HCT116 (cell line): Measurements from ENCODE around the gene KCNAB3.
A peak's percentile ranks its signal among the peaks of the same experiment; 100 is the strongest.

Experiments used
- ELF1 ChIP-seq: IDR thresholded peaks from 2 replicates; pipeline ENCODE4 v1.6.1; 2012; ENCODE audit warnings: low read depth, borderline replicate concordance
- EZH2 ChIP-seq: fragments of 200-600 bp; sonication (generic); IDR thresholded peaks from 2 replicates; pipeline ENCODE4 v1.6.1; 2017; ENCODE audit warnings: antibody characterized with exemption, mixed run types
- FOSL1 ChIP-seq: IDR thresholded peaks from 2 replicates; pipeline ENCODE4 v1.6.1; 2012; ENCODE audit warnings: low read depth
- POLR2A ChIP-seq: IDR thresholded peaks from 2 replicates; pipeline ENCODE4 v1.7.0; 2011; ENCODE audit warnings: borderline replicate concordance; ENCODE audit not compliant: insufficient read depth, insufficient read length; ENCODE audit errors: extremely low read depth
- POLR2AphosphoS5 ChIP-seq: IDR thresholded peaks from 2 replicates; pipeline ENCODE4 v1.6.1; 2011; ENCODE audit warnings: mild to moderate bottlenecking, low read depth, low read length, moderate library complexity
- RAD21 ChIP-seq: IDR thresholded peaks from 2 replicates; pipeline ENCODE4 v1.6.1; 2012; ENCODE audit warnings: low read depth, mild to moderate bottlenecking
- REST ChIP-seq: IDR thresholded peaks from 2 replicates; pipeline ENCODE4 v1.6.1; 2012; ENCODE audit warnings: low read depth
- SIN3A ChIP-seq: IDR thresholded peaks from 2 replicates; pipeline ENCODE4 v1.6.1; 2012; ENCODE audit warnings: low read depth
- YY1 ChIP-seq: IDR thresholded peaks from 2 replicates; pipeline ENCODE4 v1.6.1; 2011; ENCODE audit warnings: low read length, low read depth, moderate library complexity, mild to moderate bottlenecking; ENCODE audit not compliant: insufficient replicate concordance; ENCODE audit errors: extremely low read depth
- TF ChIP-seq, protein P1 (sequence below), 3 experiments: fragments of 200-600 bp in 1 of 3; sonication (generic) in 1 of 3; IDR thresholded peaks in 2 of 3; conservative IDR thresholded peaks in 1 of 3; 2 replicates each; pipeline ENCODE4 v1.5.1; 2012 to 2017; ENCODE audit warnings: low read depth in 2 of 3, low read length in 2 of 3, antibody characterized with exemption in 1 of 3, borderline replicate concordance in 1 of 3, control low read depth in 1 of 3, mild to moderate bottlenecking in 1 of 3, mixed read lengths in 1 of 3, mixed run types in 1 of 3, moderate library complexity in 1 of 3; ENCODE audit not compliant: insufficient read depth in 1 of 3
- TF ChIP-seq, protein P2 (sequence below): IDR thresholded peaks from 2 replicates; pipeline ENCODE4 v1.6.1; 2012

GRCh38 chr17:7897773-7898172 is 31.9 kb downstream of the KCNAB3 start:
- no peak for TF ChIP-seq REST
- no peak for TF ChIP-seq POLR2A
- TF ChIP-seq, protein P1, sequence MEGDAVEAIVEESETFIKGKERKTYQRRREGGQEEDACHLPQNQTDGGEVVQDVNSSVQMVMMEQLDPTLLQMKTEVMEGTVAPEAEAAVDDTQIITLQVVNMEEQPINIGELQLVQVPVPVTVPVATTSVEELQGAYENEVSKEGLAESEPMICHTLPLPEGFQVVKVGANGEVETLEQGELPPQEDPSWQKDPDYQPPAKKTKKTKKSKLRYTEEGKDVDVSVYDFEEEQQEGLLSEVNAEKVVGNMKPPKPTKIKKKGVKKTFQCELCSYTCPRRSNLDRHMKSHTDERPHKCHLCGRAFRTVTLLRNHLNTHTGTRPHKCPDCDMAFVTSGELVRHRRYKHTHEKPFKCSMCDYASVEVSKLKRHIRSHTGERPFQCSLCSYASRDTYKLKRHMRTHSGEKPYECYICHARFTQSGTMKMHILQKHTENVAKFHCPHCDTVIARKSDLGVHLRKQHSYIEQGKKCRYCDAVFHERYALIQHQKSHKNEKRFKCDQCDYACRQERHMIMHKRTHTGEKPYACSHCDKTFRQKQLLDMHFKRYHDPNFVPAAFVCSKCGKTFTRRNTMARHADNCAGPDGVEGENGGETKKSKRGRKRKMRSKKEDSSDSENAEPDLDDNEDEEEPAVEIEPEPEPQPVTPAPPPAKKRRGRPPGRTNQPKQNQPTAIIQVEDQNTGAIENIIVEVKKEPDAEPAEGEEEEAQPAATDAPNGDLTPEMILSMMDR (IDR thresholded peaks at IDR 0.05 in 2 of 3, conservative IDR thresholded peaks at IDR 0.05 in 1 of 3; ENCODE audit: borderline replicate concordance in 1 of 3, insufficient read depth in 1 of 3, low read depth in 2 of 3, low read length in 2 of 3), result peak; percentile 34 to 69 (median 59); a peak in 4 of 6 replicates
- TF ChIP-seq FOSL1, result no peak
- TF ChIP-seq POLR2AphosphoS5, result no peak
- no peak for TF ChIP-seq ELF1
- no peak for TF ChIP-seq YY1
- TF ChIP-seq, protein P2, sequence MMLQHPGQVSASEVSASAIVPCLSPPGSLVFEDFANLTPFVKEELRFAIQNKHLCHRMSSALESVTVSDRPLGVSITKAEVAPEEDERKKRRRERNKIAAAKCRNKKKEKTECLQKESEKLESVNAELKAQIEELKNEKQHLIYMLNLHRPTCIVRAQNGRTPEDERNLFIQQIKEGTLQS, result no peak
- TF ChIP-seq EZH2, result no peak
- TF ChIP-seq SIN3A, result no peak
- TF ChIP-seq RAD21, result peak; percentile 77
